ENCODE results near the gene NET1. TPM values are rescaled to one million over a fixed set of nuclear protein-coding genes. Genes with fewer than 3 reads are reported as not detected.
A peak's percentile ranks its signal among the peaks of the same experiment; 100 is the strongest.

The NET1 gene
- total RNA-seq, 1 donor from 2014 or later, result 70.2 TPM

DNA sequence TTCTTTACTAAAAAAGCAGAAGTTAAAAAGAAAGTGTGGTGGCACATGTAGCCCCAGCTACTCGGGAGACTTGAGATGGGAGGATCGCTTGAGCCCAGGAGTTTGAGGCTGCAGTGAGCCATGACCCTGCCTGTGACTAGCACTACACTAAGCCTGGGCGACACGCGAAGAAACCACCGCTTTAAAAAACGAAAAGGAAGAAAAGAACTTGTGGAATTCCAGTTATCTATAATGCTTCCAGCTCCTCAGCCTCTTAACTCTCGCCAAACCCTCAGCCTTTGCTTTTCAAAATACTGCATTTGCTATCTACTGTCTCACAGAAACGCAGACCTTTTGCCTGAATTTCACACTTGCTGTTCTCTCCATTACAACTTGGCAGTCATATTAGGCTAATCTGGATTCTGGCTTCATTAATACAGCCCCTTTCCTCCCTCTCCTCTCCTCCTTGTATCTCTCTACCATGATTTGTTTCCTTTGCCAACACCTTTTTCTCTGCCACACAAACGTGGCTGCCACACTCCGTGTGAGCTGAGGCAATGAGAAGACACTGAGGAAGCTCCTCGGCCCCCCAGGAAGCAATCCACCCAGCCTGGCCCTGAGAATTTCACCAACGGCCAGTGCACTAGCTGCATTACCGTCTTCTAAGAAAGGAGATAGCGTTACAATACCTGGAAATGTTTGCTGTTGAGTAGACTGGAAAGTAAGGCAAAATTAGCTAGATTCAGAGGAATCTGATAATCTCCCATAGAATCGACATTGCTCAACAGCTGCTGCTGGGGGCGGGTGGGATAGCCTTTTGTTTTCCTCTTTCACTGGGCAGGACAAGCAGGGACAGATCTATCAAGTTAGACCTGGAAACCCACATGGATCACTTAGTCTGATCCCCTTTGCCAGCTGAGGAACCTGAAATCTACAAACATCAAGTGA lies 49.8 kb downstream of the NET1 start:
- peak overlapping the region; percentile 22 for H3K27ac Mint-ChIP-seq (ENCODE audit: unreplicated experiment)
- peaks cover 10% of the 10 kb centered on the region for H3K9me3 Mint-ChIP-seq
- H3K36me3 Mint-ChIP-seq (ENCODE audit: low read depth), result peaks cover 48% of the 10 kb centered on the region
- peaks cover 50% of the 10 kb centered on the region for H3K4me1 Mint-ChIP-seq
- TF ChIP-seq, protein P1, sequence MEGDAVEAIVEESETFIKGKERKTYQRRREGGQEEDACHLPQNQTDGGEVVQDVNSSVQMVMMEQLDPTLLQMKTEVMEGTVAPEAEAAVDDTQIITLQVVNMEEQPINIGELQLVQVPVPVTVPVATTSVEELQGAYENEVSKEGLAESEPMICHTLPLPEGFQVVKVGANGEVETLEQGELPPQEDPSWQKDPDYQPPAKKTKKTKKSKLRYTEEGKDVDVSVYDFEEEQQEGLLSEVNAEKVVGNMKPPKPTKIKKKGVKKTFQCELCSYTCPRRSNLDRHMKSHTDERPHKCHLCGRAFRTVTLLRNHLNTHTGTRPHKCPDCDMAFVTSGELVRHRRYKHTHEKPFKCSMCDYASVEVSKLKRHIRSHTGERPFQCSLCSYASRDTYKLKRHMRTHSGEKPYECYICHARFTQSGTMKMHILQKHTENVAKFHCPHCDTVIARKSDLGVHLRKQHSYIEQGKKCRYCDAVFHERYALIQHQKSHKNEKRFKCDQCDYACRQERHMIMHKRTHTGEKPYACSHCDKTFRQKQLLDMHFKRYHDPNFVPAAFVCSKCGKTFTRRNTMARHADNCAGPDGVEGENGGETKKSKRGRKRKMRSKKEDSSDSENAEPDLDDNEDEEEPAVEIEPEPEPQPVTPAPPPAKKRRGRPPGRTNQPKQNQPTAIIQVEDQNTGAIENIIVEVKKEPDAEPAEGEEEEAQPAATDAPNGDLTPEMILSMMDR (conservative IDR thresholded peaks at IDR 0.05), result no peak
- H3K27me3 Mint-ChIP-seq (ENCODE audit: low read depth), result no peaks in the 10 kb centered on the region
- no peak for DNase-seq (ENCODE audit: low read depth, low spot score)
- H3K4me3 Mint-ChIP-seq, result peak overlapping the region; percentile 2

- H3K27ac Mint-ChIP-seq (ENCODE audit: unreplicated experiment), result no peak overlapping the region
- peaks cover 46% of the 10 kb centered on the region for H3K36me3 Mint-ChIP-seq (ENCODE audit: low read depth)
- peaks cover 11% of the 10 kb centered on the region for H3K9me3 Mint-ChIP-seq
- no peaks in the 10 kb centered on the region for H3K27me3 Mint-ChIP-seq (ENCODE audit: low read depth)
- H3K4me3 Mint-ChIP-seq, result no peak overlapping the region
- TF ChIP-seq, protein P1 (conservative IDR thresholded peaks at IDR 0.05), result no peak
- peaks cover 55% of the 10 kb centered on the region for H3K4me1 Mint-ChIP-seq
- no peak for DNase-seq (ENCODE audit: low read depth, low spot score)
Observed at GRCh38 chr10:5462841-5463293, 50.5 kb downstream of the NET1 start.

DNA sequence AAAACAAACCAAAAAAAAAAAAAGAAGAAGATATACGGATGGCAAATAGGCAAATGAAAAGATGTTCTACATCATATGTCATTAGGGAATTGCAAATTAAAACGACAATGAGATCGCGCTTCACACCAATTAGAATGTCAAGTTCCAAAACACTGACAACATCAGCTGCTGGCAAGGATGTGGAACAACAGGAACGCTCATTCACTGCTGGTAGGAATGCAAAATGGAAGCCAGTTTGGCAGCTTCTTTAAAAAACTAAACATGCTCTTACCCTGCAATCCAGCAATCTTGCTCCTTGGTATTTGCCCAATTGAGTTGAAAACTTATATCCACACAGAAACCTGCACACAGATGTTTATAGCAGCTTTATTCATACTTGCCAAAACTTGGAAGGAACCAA lies 52.2 kb downstream of the NET1 start:
- Mint-ChIP-seq H3K27me3 (ENCODE audit: low read depth) (no peaks in the 10 kb centered on the region), H3K4me1 (peaks cover 64% of the 10 kb centered on the region), H3K27ac (ENCODE audit: unreplicated experiment) (no peak overlapping the region), H3K9me3 (peaks cover 13% of the 10 kb centered on the region), H3K4me3 (no peak overlapping the region), H3K36me3 (ENCODE audit: low read depth) (peaks cover 38% of the 10 kb centered on the region)
- no peak for DNase-seq (ENCODE audit: low read depth, low spot score)
- TF ChIP-seq, protein P1 (conservative IDR thresholded peaks at IDR 0.05), result no peak

DNA sequence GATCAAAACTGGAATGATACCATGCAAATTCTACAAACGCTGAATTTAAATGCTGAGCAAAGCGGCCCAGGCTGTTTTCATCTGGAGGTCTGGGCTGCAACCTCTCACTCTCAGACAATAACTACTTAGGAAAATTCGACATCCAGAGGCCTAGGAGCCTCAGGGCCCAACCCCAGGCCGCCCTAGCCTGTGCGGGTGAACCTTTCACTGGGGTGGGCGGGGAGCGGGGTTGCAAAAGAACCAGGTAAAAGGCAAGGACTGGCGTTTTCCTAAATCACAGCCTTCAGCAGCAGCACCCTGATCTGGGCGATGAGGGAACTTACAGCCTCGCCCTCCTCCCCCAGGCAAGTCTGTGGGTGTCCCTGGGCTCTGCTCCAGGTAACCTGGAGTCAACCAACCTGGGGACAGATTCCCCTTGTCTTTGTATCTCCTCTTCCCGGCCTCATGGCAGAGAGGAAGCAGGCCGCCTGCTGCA lies 53.7 kb downstream of the NET1 start:
- H3K27me3 Mint-ChIP-seq (ENCODE audit: low read depth), result no peaks in the 10 kb centered on the region
- TF ChIP-seq, protein P1 (conservative IDR thresholded peaks at IDR 0.05), result no peak
- H3K36me3 Mint-ChIP-seq (ENCODE audit: low read depth), result peaks cover 30% of the 10 kb centered on the region
- H3K4me3 Mint-ChIP-seq, result no peak overlapping the region
- H3K27ac Mint-ChIP-seq (ENCODE audit: unreplicated experiment), result no peak overlapping the region
- peaks cover 59% of the 10 kb centered on the region for H3K4me1 Mint-ChIP-seq
- H3K9me3 Mint-ChIP-seq, result peaks cover 13% of the 10 kb centered on the region
- no peak for DNase-seq (ENCODE audit: low read depth, low spot score)

DNA sequence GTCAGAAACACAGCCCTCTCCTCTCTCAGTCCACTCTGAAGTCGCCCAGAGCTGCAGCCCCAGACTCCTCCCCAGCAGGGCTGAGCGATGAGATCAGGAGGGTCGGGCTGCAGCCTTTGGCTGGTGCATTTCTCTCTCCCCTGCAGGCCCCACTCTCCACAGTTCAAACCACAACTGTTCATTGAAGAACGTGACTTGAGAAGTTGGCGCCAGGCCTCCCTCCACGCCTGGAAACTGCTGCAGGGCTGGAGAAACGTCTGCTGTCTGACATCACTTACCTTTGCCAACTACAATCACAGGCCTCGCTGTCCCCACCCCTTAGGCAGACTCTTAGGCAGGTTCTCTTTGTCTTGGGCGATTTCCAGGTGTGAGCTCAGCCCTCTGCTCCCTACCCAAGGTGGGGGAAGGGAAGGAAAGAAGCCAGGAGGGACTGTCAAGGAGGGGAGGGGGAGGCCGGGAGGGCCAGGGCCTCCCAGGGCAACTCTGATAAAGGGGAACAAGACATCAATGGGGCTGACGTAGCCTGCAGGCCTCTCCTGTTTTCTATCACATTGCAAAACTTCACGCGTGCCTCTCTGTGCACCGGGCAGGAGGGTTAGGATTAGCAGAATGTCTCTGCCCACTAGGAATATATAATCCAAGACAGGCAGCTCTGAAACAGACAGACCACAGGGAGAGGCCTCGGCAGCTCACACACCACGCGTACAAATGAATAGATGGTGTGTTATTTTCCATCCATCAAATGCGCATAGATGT lies 54.3 kb downstream of the NET1 start:
- Mint-ChIP-seq H3K4me1 (peaks cover 53% of the 10 kb centered on the region), H3K27ac (ENCODE audit: unreplicated experiment) (peak overlapping the region; percentile 57), H3K27me3 (ENCODE audit: low read depth) (no peaks in the 10 kb centered on the region), H3K36me3 (ENCODE audit: low read depth) (peaks cover 24% of the 10 kb centered on the region), H3K4me3 (peak overlapping the region; percentile 48), H3K9me3 (peaks cover 13% of the 10 kb centered on the region)
- TF ChIP-seq, protein P1 (conservative IDR thresholded peaks at IDR 0.05), result no peak
- DNase-seq (ENCODE audit: low read depth, low spot score), result no peak

All from neural crest cell (in vitro differentiated cells).